HepG2 (cell line): ENCODE measurements around the gene RNF114. TPM values are rescaled to one million over a fixed set of nuclear protein-coding genes. Genes with fewer than 3 reads are reported as not detected.

Source experiments
- GTF3A ChIP-seq: sonication (generic); formaldehyde crosslinking; conservative IDR thresholded peaks from 2 replicates; pipeline ENCODE4 v1.4.0; 2020; ENCODE audit warnings: mild to moderate bottlenecking, missing genetic modification reagents
- HDAC1 ChIP-seq: sonication (generic); formaldehyde crosslinking; IDR thresholded peaks from 2 replicates; pipeline ENCODE4 v1.5.1; 2020; ENCODE audit warnings: mild to moderate bottlenecking, missing genetic modification reagents
- HES4 ChIP-seq: sonication (generic); formaldehyde crosslinking; IDR thresholded peaks from 2 replicates; pipeline ENCODE4 v1.9.0; 2021; ENCODE audit warnings: mild to moderate bottlenecking, missing genetic modification reagents, borderline replicate concordance
- HMGA1 ChIP-seq: sonication (generic); formaldehyde crosslinking; conservative IDR thresholded peaks from 2 replicates; pipeline ENCODE4 v1.4.0; 2020; ENCODE audit warnings: missing genetic modification reagents
- KIAA2018 ChIP-seq: sonication (generic); formaldehyde crosslinking; IDR thresholded peaks from 2 replicates; pipeline ENCODE4 v1.5.0; 2020; ENCODE audit warnings: mild to moderate bottlenecking, missing genetic modification reagents, borderline replicate concordance
- NONO ChIP-seq, 2 experiments: fragments of 450-650 bp in 1 of 2; sonication (generic) in 1 of 2; formaldehyde crosslinking in 1 of 2; IDR thresholded peaks in 1 of 2; conservative IDR thresholded peaks in 1 of 2; 2 replicates each; pipeline versions ENCODE4 v1.6.1 to v1.8.0; 2017 to 2022; ENCODE audit warnings: mild to moderate bottlenecking in 1 of 2, missing genetic modification reagents in 1 of 2, moderate library complexity in 1 of 2
- PRDM15 ChIP-seq: sonication (generic); formaldehyde crosslinking; IDR thresholded peaks from 2 replicates; pipeline ENCODE4 v1.4.0; 2020; ENCODE audit warnings: missing genetic modification reagents
- SETDB1 ChIP-seq: sonication (generic); formaldehyde crosslinking; IDR thresholded peaks from 2 replicates; pipeline ENCODE4 v1.5.1; 2020; ENCODE audit warnings: missing genetic modification reagents, mild to moderate bottlenecking, borderline replicate concordance
- ZBTB26 ChIP-seq: IDR thresholded peaks from 2 replicates; pipeline ENCODE4 v1.6.1; 2016; ENCODE audit warnings: missing compliant biosample characterization, missing genetic modification reagents, borderline replicate concordance
- ZBTB38 ChIP-seq: sonication (generic); formaldehyde crosslinking; IDR thresholded peaks from 2 replicates; pipeline ENCODE4 v1.5.1; 2020; ENCODE audit warnings: mild to moderate bottlenecking, missing genetic modification reagents
- ZBTB39 ChIP-seq: sonication (generic); formaldehyde crosslinking; IDR thresholded peaks from 2 replicates; pipeline ENCODE4 v1.5.0; 2020; ENCODE audit warnings: missing genetic modification reagents
- ZNF24 ChIP-seq: fragments of 450-650 bp; IDR thresholded peaks from 2 replicates; pipeline ENCODE4 v1.6.1; 2017; ENCODE audit warnings: antibody characterized with exemption, mild to moderate bottlenecking
- polyA plus RNA-seq, 8 experiments: library from polyadenylated mRNA; depleted of rRNA in 3 of 8; stranded (reverse) in 7 of 8; unstranded in 1 of 8; fragments of >200 nt; fragmentation: Illumina TruSeq in 4 of 8; extraction: Trizol in 4 of 8; gene quantifications; 2 replicates each; pipeline versions ENCODE4 v1.2.1 to v1.2.3, GENCODE V29; 2011 to 2016; ENCODE audit warnings: low read depth in 4 of 8, missing spikeins in 1 of 8, mixed read lengths in 1 of 8; ENCODE audit not compliant: insufficient read depth in 1 of 8
- total RNA-seq, 5 experiments: library from RNA; depleted of rRNA; stranded (reverse); fragments of >200 nt; fragmentation: Illumina TruSeq; extraction: Trizol; gene quantifications; 2 replicates each; pipeline ENCODE4 v1.2.3, GENCODE V29; 2016; ENCODE audit warnings: low read depth in 1 of 5

RNF114 gene
- total and polyA plus RNA-seq, 2 of the 13 experiments (the other 11 are each of a cell fraction or from before 2014, with no cell fraction given) = 119 to 126 TPM

- TF ChIP-seq ZBTB39 (CRISPR knock-in tag) (no peak), ZBTB26 (CRISPR knock-in tag) (no peak), PRDM15 (CRISPR knock-in tag) (peak; percentile 77; the same call in 1 of the 2 replicates), ZNF24 (no peak), SETDB1 (CRISPR knock-in tag) (no peak; the same call in 1 of the 2 replicates), HDAC1 (no peak), GTF3A (no peak), HES4 (CRISPR knock-in tag) (no peak), KIAA2018 (CRISPR knock-in tag) (no peak), NONO (IDR thresholded peaks at IDR 0.05) (no peak), NONO (CRISPR knock-in tag; conservative IDR thresholded peaks at IDR 0.05) (0 out of 2 replicates have a peak, but pooled peaks have one; percentile 44), HMGA1 (CRISPR knock-in tag) (no peak), ZBTB38 (CRISPR knock-in tag) (no peak; the same call in 1 of the 2 replicates)
These were observed 12.8 kb downstream of the RNF114 start (continued) for GRCh38 chr20:49948809-49949507.
